ENCODE results near the gene THAP7. TPM values are rescaled to one million over a fixed set of nuclear protein-coding genes. Genes with fewer than 3 reads are reported as not detected.

Gene THAP7
- total RNA-seq, 1 experiment from 2014 or later = 24.6 TPM

- Mint-ChIP-seq H3K4me3 (peak overlapping the region in 1 of 2 experiments; percentile 81; a peak in 2 of 5 replicates), H3K27ac (no peak overlapping the region), H3K36me3 (ENCODE audit: insufficient read depth in 1 of 3, low read depth in 3 of 3) (no peaks in the 10 kb centered on the region), H3K9me3 (no peaks in the 10 kb centered on the region), H3K27me3 (ENCODE audit: low read depth) (peaks cover 43% of the 10 kb centered on the region), H3K4me1 (peaks cover 10 to 19% of the 10 kb centered on the region in 2 experiments)
- DNase-seq = no peak
- H3K23ac ChIP-seq (ENCODE audit: insufficient read length, low read depth, low read length) = no peak overlapping the region
- H2BK5ac ChIP-seq (ENCODE audit: insufficient read length, low read length) = no peak overlapping the region
- H4K5ac ChIP-seq (ENCODE audit: insufficient read length, low read depth, low read length) = no peak overlapping the region
- H3K9me3 ChIP-seq (ENCODE audit: control insufficient read depth, low read depth, low read length) = no peaks in the 10 kb centered on the region
- no peak overlapping the region for H3T11ph ChIP-seq (ENCODE audit: low read length)
- no peak overlapping the region for H2BK12ac ChIP-seq (ENCODE audit: insufficient read length, low read depth, low read length)
- H3K4ac ChIP-seq (ENCODE audit: low read depth, low read length) = no peak overlapping the region
- H3K27me3 ChIP-seq (ENCODE audit: insufficient read depth, low read length) = peaks cover 3% of the 10 kb centered on the region; the same call in 1 of the 2 replicates
- no peak overlapping the region for H3K14ac ChIP-seq (ENCODE audit: insufficient read depth, low read length)
- no peaks in the 10 kb centered on the region for H4K20me1 ChIP-seq (ENCODE audit: control insufficient read depth, insufficient read depth, insufficient read length)
- H2BK120ac ChIP-seq (ENCODE audit: low read depth, low read length, poor library complexity, severe bottlenecking) = no peak overlapping the region
- no peak overlapping the region for H4K8ac ChIP-seq (replicated peaks; ENCODE audit: insufficient read length, low read depth, low read length)
- no peaks in the 10 kb centered on the region; the same call in 1 of the 2 replicates for H3K4me1 ChIP-seq (ENCODE audit: insufficient read depth, low read length)
- WGBS (ENCODE audit: extremely low coverage, insufficient read length, low lambda C conversion rate) = no CpG with 5 or more reads among the region's 18 CpGs
- H2BK15ac ChIP-seq (ENCODE audit: low read depth, low read length) = no peak overlapping the region
- H3K4me2 ChIP-seq (ENCODE audit: insufficient read depth, insufficient read length, low read length) = peak overlapping the region; percentile 37
- H2AFZ ChIP-seq (ENCODE audit: low read length) = no peak overlapping the region
- H4K91ac ChIP-seq (ENCODE audit: insufficient read length, low read depth, low read length) = no peak overlapping the region
- TF ChIP-seq, protein P1, sequence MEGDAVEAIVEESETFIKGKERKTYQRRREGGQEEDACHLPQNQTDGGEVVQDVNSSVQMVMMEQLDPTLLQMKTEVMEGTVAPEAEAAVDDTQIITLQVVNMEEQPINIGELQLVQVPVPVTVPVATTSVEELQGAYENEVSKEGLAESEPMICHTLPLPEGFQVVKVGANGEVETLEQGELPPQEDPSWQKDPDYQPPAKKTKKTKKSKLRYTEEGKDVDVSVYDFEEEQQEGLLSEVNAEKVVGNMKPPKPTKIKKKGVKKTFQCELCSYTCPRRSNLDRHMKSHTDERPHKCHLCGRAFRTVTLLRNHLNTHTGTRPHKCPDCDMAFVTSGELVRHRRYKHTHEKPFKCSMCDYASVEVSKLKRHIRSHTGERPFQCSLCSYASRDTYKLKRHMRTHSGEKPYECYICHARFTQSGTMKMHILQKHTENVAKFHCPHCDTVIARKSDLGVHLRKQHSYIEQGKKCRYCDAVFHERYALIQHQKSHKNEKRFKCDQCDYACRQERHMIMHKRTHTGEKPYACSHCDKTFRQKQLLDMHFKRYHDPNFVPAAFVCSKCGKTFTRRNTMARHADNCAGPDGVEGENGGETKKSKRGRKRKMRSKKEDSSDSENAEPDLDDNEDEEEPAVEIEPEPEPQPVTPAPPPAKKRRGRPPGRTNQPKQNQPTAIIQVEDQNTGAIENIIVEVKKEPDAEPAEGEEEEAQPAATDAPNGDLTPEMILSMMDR (conservative IDR thresholded peaks at IDR 0.05) = no peak
- no peak overlapping the region for H3K18ac ChIP-seq (ENCODE audit: insufficient read length, low read depth, low read length)
- H3K56ac ChIP-seq (ENCODE audit: insufficient read length, low read depth, low read length) = no peak overlapping the region
- no peak overlapping the region for H2AK5ac ChIP-seq (ENCODE audit: insufficient read length, low read length)
- no peaks in the 10 kb centered on the region for H3K79me2 ChIP-seq (ENCODE audit: insufficient read depth, low read length)
- H3K23me2 ChIP-seq (ENCODE audit: insufficient read length, low read depth, low read length, poor library complexity, severe bottlenecking) = no peaks in the 10 kb centered on the region
- H3K9ac ChIP-seq (ENCODE audit: extremely low read depth, insufficient read length, low read length) = no peak overlapping the region
- H2BK20ac ChIP-seq (ENCODE audit: low read depth, low read length, poor library complexity, severe bottlenecking) = no peak overlapping the region
- H3K27ac ChIP-seq (ENCODE audit: insufficient read length, low read depth, low read length) = no peak overlapping the region
- no peaks in the 10 kb centered on the region for H3K79me1 ChIP-seq (ENCODE audit: insufficient read depth, low read depth, low read length, poor library complexity, severe bottlenecking)
These were observed 29.7 kb upstream of the THAP7 start for GRCh38 chr22:21031545-21032036.

All from H9 (cell line).